Tongue (tissue), 3 donors: Measurements from ENCODE around the gene KAT5. TPM values are rescaled to one million over a fixed set of nuclear protein-coding genes. Genes with fewer than 3 reads are reported as not detected.
"Not testable (repeated sequence)": the region's sequence is repeated elsewhere in the genome, so short reads cannot be mapped to it uniquely, and the experiment has no call there.

ENCODE experiments used
- DNase-seq: peaks from one replicate; pipeline ENCODE4 v3.0.0-alpha.2; 2015
- small RNA-seq: library from RNA; depleted of rRNA; stranded (forward); fragments of <200 nt; gene quantifications from one replicate; pipeline ENCODE3, GENCODE V24; 2014; ENCODE audit warnings: low replicate concordance
- total RNA-seq: library from RNA; depleted of rRNA; stranded (reverse); fragments of >200 nt; gene quantifications from one replicate; pipeline ENCODE4 v1.2.3, GENCODE V29; 2014

KAT5 gene
- total RNA-seq, 1 donor from 2014 or later, result 39.5 TPM

- no peak for DNase-seq
Measured at GRCh38 chr11:65744699-65745042, 32.6 kb downstream of the KAT5 start.

DNA sequence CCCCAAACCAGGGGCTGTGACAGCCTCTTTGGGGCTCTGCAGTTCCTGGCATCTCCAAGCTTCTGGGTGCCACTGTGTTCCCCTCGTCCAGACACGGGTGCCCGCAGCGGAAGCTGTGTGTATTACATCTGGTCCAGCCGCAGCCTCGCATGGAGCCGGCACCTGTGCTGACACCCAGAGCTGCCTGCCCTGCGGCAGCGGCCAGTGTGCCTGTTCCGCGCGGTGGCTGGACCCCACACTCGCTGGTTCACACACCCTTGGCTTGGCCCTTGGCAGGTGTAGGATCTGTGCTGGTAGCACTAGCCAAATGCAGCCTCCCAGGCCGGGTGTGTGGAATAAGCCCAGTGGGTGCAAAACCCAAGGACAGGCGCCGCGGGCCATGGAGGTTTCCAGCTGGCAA is 33.0 kb downstream of the KAT5 start:
- DNase-seq, result no peak

- not testable (repeated sequence) for DNase-seq
Measured at GRCh38 chr11:65762169-65762568, 50.1 kb downstream of the KAT5 start.

DNA sequence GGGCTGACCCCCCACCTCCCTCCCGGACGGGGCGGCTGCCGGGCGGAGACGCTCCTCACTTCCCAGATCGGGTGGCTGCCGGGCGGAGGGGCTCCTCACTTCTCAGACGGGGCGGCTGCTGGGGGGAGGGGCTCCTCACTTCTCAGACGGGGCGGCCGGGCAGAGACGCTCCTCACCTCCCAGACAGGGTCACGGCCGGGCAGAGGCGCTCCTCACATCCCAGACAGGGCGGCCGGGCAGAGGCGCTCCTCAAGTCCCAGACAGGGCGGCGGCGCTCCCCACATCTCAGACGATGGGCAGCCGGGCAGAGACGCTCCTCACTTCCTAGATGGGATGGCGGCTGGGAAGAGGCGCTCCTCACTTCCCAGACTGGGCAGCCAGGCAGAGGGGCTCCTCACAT is 50.8 kb downstream of the KAT5 start:
- not testable (repeated sequence) for DNase-seq

GRCh38 chr11:65764434-65764833 is 52.4 kb downstream of the KAT5 start:
- DNase-seq, result no peak

DNA sequence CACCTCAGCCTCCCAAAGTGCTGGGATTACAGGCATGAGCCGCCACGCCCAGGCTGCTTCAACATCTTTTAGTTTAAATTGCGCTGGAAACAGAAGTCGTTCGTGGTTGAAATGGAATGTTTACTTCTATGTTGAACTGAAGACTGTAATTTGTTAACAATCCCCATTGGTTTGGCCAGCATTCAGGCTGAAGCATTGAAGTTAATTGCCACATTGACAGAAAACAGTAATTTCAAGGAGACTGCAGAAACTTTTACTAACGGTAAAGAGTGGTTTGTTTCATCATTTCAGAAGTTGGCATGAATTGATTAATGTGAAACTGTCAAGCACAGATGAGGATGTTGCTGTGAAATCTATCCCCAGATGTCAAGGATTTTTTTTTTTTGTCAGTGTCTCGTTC is 54.5 kb downstream of the KAT5 start:
- DNase-seq, result peak; percentile 22

DNA sequence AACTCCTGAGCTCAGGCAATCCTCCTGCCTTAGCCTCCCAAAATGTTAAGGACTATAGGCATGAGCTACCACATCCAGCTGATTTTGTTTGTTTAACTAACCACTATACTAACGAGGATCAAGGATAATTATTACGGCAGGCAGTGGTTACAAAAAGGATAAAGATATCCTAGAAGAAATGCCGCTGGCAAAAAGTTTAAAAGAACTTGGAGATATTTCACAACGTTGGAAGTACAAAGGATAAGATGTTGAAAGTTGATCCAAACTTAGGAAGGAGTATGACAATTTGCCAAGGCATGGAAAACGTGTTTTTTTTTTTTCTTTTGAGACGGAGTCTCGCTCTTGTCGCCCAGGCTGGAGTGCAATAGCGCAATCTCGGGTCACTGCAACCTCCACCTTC is 55.4 kb downstream of the KAT5 start:
- no peak for DNase-seq

- DNase-seq, result not testable (repeated sequence)
Measured at GRCh38 chr11:65767806-65768205, 55.8 kb downstream of the KAT5 start.

Small RNAs within 50 kb of the gene (small RNA-seq; reads per million reads assigned to genes)
- gene RN7SL309P, result not detected

Other genes starting within 250 kb of the KAT5 start
- gene MALAT1, start 213.2 kb upstream of the KAT5 start, total RNA-seq, result 27,133 TPM
- gene SCYL1, start 187.2 kb upstream of the KAT5 start, total RNA-seq, result 33.8 TPM
- gene LTBP3, start 153.9 kb upstream of the KAT5 start, total RNA-seq, result 116 TPM
- 26.6 TPM for gene ZNRD2, start 141.8 kb upstream of the KAT5 start, total RNA-seq
- 30.4 TPM for gene FAM89B, start 139.7 kb upstream of the KAT5 start, total RNA-seq
- 284 TPM for gene EHBP1L1, start 136.2 kb upstream of the KAT5 start, total RNA-seq
- gene KCNK7, start 116.5 kb upstream of the KAT5 start, total RNA-seq, result 4.2 TPM
- gene MAP3K11, start 98.0 kb upstream of the KAT5 start, total RNA-seq, result 46.9 TPM
- 15.8 TPM for gene PCNX3, start 96.5 kb upstream of the KAT5 start, total RNA-seq
- gene SIPA1, start 74.2 kb upstream of the KAT5 start, total RNA-seq, result 23.5 TPM
- 18.8 TPM for gene RELA, start 49.3 kb upstream of the KAT5 start, total RNA-seq
- 20.2 TPM for gene RNASEH2C, start 8.5 kb downstream of the KAT5 start, total RNA-seq
- gene AP5B1, start 68.7 kb downstream of the KAT5 start, total RNA-seq, result 4.6 TPM
- gene OVOL1, start 74.8 kb downstream of the KAT5 start, total RNA-seq, result 2.1 TPM
- gene SNX32, start 121.7 kb downstream of the KAT5 start, total RNA-seq, result 0.10 TPM
- gene CFL1, start 145.9 kb downstream of the KAT5 start, total RNA-seq, result 413 TPM
- 48.4 TPM for gene MUS81, start 148.2 kb downstream of the KAT5 start, total RNA-seq
- 39.7 TPM for gene EFEMP2, start 160.5 kb downstream of the KAT5 start, total RNA-seq
- 0.82 TPM for gene CTSW, start 167.6 kb downstream of the KAT5 start, total RNA-seq
- 90.9 TPM for gene FIBP, start 176.2 kb downstream of the KAT5 start, total RNA-seq
- 26.2 TPM for gene CCDC85B, start 178.4 kb downstream of the KAT5 start, total RNA-seq
- 0.21 TPM for gene FOSL1, start 188.1 kb downstream of the KAT5 start, total RNA-seq
- gene C11orf68, start 206.8 kb downstream of the KAT5 start, total RNA-seq, result 30.1 TPM
- 49.2 TPM for gene DRAP1, start 207.2 kb downstream of the KAT5 start, total RNA-seq
- gene TSGA10IP, start 233.2 kb downstream of the KAT5 start, total RNA-seq, result not detected
- gene SART1, start 249.5 kb downstream of the KAT5 start, total RNA-seq, result 66.7 TPM